ENCODE measurements around the gene SPTLC3.

SPTLC3 gene

DNA sequence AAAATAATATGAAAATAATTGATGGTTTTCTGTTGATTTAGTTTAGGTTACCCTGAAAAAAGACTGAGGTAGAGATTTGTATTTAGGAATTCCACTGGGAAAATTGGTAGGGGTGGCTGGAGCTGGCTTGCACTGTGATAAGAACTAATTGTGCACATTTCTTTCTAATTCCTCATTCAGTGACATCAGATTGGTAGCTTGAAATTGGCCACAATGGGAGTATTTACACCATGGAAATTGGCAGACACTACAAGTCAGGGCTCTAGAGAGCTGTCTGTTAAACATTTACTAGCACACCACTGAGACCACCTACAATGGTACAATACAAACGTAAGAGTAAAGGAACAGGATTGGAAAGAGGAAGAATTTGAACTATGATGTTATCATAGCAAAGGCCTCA lies 160.3 kb downstream of the SPTLC3 start:
- no peak for TF ChIP-seq YY1 (IDR thresholded peaks at IDR 0.05; ENCODE audit: low read depth)
- no peak for TF ChIP-seq NFIC (IDR thresholded peaks at IDR 0.05)
- TF ChIP-seq, protein P1, sequence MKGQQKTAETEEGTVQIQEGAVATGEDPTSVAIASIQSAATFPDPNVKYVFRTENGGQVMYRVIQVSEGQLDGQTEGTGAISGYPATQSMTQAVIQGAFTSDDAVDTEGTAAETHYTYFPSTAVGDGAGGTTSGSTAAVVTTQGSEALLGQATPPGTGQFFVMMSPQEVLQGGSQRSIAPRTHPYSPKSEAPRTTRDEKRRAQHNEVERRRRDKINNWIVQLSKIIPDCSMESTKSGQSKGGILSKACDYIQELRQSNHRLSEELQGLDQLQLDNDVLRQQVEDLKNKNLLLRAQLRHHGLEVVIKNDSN (IDR thresholded peaks at IDR 0.05): no peak
- no peak for TF ChIP-seq RAD21 (IDR thresholded peaks at IDR 0.05; ENCODE audit: low read depth)
- TF ChIP-seq CEBPB (IDR thresholded peaks at IDR 0.05): no peak
- TF ChIP-seq, protein P2, sequence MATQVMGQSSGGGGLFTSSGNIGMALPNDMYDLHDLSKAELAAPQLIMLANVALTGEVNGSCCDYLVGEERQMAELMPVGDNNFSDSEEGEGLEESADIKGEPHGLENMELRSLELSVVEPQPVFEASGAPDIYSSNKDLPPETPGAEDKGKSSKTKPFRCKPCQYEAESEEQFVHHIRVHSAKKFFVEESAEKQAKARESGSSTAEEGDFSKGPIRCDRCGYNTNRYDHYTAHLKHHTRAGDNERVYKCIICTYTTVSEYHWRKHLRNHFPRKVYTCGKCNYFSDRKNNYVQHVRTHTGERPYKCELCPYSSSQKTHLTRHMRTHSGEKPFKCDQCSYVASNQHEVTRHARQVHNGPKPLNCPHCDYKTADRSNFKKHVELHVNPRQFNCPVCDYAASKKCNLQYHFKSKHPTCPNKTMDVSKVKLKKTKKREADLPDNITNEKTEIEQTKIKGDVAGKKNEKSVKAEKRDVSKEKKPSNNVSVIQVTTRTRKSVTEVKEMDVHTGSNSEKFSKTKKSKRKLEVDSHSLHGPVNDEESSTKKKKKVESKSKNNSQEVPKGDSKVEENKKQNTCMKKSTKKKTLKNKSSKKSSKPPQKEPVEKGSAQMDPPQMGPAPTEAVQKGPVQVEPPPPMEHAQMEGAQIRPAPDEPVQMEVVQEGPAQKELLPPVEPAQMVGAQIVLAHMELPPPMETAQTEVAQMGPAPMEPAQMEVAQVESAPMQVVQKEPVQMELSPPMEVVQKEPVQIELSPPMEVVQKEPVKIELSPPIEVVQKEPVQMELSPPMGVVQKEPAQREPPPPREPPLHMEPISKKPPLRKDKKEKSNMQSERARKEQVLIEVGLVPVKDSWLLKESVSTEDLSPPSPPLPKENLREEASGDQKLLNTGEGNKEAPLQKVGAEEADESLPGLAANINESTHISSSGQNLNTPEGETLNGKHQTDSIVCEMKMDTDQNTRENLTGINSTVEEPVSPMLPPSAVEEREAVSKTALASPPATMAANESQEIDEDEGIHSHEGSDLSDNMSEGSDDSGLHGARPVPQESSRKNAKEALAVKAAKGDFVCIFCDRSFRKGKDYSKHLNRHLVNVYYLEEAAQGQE (IDR thresholded peaks at IDR 0.05; ENCODE audit: low read depth): no peak
- no peak for TF ChIP-seq TEAD4 (IDR thresholded peaks at IDR 0.05)
- no peak for TF ChIP-seq EP300 (IDR thresholded peaks at IDR 0.05; ENCODE audit: borderline replicate concordance)
- no peak for TF ChIP-seq FOXM1 (IDR thresholded peaks at IDR 0.05; ENCODE audit: borderline replicate concordance, low read depth)
- TF ChIP-seq ZBTB7A (IDR thresholded peaks at IDR 0.05; ENCODE audit: low read depth): no peak
- TF ChIP-seq, protein P3, sequence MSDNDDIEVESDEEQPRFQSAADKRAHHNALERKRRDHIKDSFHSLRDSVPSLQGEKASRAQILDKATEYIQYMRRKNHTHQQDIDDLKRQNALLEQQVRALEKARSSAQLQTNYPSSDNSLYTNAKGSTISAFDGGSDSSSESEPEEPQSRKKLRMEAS (IDR thresholded peaks at IDR 0.05): no peak
- TF ChIP-seq EGR1 (IDR thresholded peaks at IDR 0.05): no peak
- no peak for TF ChIP-seq TAF1 (IDR thresholded peaks at IDR 0.05; ENCODE audit: low read depth)
- TF ChIP-seq TCF12 (IDR thresholded peaks at IDR 0.05; ENCODE audit: low read depth): no peak
- no peak for TF ChIP-seq CREB1 (IDR thresholded peaks at IDR 0.05; ENCODE audit: low read depth)

DNA sequence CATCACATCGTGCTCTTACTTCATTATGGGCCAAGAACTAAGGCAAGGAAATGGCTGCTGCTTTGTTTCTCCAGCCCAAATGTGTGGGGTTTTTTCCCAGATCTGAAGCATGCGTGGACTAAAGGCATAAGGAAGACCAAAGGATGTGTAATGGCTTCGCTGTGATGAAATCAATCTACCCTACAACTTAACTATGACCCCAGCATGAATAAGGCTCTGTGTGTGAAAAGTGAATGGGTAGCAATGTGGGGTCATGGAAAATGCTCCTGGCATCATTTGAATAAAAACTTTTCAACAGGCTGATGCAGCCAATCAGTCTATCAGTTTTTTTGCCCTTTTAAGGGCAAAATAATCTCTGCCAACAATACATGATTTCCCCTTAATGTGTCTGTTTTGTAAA lies 162.0 kb downstream of the SPTLC3 start:
- TF ChIP-seq CREB1 (IDR thresholded peaks at IDR 0.05; ENCODE audit: low read depth) (no peak), YY1 (IDR thresholded peaks at IDR 0.05; ENCODE audit: low read depth) (no peak), EGR1 (IDR thresholded peaks at IDR 0.05) (no peak), TAF1 (IDR thresholded peaks at IDR 0.05; ENCODE audit: low read depth) (no peak), ZBTB7A (IDR thresholded peaks at IDR 0.05; ENCODE audit: low read depth) (no peak), NFIC (IDR thresholded peaks at IDR 0.05) (no peak), TCF12 (IDR thresholded peaks at IDR 0.05; ENCODE audit: low read depth) (no peak), EP300 (IDR thresholded peaks at IDR 0.05; ENCODE audit: borderline replicate concordance) (no peak), CEBPB (IDR thresholded peaks at IDR 0.05) (no peak), RAD21 (IDR thresholded peaks at IDR 0.05; ENCODE audit: low read depth) (no peak)
- TF ChIP-seq, protein P3 (IDR thresholded peaks at IDR 0.05): no peak
- TF ChIP-seq, protein P2 (IDR thresholded peaks at IDR 0.05; ENCODE audit: low read depth): no peak

DNA sequence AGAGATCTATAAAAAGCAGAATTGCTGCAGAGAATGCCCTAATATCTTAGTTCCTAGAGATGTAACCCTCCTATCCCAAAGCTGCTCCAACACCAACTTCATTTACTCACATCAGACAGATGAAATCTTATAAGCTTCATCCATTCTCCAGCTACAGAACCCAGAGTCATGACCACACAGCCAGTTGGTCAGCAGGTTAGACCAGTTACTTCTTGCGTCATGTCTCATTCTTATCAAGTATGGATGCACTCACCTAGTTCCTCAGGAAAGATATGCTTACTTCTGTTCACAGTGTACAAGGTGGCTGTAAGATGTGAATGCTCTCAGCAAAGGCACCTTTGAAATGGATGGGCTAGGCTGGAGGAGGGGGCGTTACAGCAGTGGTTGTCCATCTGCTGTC lies 164.4 kb downstream of the SPTLC3 start:
- TF ChIP-seq CEBPB (IDR thresholded peaks at IDR 0.05) (peak; percentile 31; the same call in 1 of the 2 replicates), EP300 (IDR thresholded peaks at IDR 0.05; ENCODE audit: borderline replicate concordance) (no peak)

DNA sequence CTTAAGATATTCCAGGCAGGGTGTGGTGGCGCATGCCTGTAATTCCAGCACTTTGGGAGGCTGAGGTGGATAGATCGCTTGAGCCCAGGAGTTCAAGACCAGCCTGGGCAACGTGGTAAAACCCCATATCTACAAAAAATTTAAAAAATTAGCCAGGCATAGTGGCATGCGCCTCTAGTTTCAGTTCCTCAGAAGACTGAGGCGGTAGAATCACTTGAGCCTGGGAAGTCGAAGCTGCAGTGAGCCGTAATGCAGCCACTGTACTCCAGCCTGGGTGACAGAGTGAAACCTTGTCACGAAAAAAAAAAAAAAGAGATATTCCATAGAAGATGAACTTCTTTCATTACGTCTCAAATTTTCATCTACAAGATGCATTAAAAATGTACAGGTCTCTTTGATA lies 165.6 kb downstream of the SPTLC3 start:
- TF ChIP-seq YY1 (IDR thresholded peaks at IDR 0.05; ENCODE audit: low read depth) (no peak), CEBPB (IDR thresholded peaks at IDR 0.05) (no peak), TAF1 (IDR thresholded peaks at IDR 0.05; ENCODE audit: low read depth) (no peak), EGR1 (IDR thresholded peaks at IDR 0.05) (no peak), RAD21 (IDR thresholded peaks at IDR 0.05; ENCODE audit: low read depth) (no peak), FOXM1 (IDR thresholded peaks at IDR 0.05; ENCODE audit: borderline replicate concordance, low read depth) (no peak), TCF12 (IDR thresholded peaks at IDR 0.05; ENCODE audit: low read depth) (no peak), EP300 (IDR thresholded peaks at IDR 0.05; ENCODE audit: borderline replicate concordance) (no peak), NFIC (IDR thresholded peaks at IDR 0.05) (no peak), TEAD4 (IDR thresholded peaks at IDR 0.05) (no peak), CREB1 (IDR thresholded peaks at IDR 0.05; ENCODE audit: low read depth) (no peak)
- TF ChIP-seq, protein P3 (IDR thresholded peaks at IDR 0.05): no peak
- TF ChIP-seq, protein P2 (IDR thresholded peaks at IDR 0.05; ENCODE audit: low read depth): no peak
- TF ChIP-seq, protein P1 (IDR thresholded peaks at IDR 0.05): no peak

Data from Ishikawa (cell line).